Measurements from ENCODE around the gene RPS26. TPM values are rescaled to one million over a fixed set of nuclear protein-coding genes. Genes with fewer than 3 reads are reported as not detected.
"Not testable (repeated sequence)": the region's sequence is repeated elsewhere in the genome, so short reads cannot be mapped to it uniquely, and the experiment has no call there.

RPS26 gene
- total RNA-seq = 119 and 710 TPM in 2 replicates

DNA sequence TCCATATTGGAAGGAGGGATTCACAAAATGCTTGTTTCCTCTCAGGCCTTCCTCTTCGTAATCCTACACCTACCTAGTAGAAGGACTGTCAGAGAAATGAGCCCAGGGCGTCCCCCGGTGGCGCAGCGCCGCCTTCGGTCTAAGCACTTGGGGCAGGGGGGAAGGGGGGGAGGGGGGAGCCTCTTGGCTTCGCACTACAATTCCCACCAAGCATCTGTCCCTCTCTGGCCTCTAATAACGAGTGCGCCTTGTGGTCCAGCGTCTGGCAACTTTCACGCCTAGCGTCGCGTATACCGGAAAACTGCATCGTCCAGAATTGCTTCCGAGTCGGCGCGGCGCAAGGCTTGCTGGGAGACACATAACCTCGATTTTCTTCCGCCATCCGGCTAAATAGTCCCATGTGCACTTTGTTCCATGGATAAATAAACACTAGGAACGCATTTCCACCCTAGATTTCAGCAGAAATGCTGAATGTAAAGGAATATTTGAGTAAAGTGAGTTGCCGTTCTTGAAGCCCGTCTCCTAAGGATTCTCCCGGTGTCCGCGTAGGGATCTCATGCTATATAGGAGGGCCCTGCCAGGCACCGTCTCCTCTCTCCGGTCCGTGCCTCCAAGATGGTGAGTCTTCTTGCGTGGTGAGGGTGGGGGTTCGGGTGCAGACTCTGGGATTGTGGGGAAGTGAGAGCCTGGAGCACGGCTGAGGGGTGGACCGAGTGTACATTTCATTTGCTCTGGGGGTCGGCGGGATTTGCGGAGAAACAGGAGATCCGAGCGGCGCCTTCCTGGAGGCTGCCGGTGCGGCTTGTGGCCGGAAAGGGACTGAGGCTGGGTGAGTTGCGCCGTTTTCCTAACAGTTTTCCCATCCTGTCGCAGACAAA is at the start of gene RPS26:
RPS26 (plus strand) TSS at position 367 of the 878 bp plus-strand sequence; CDS start at position 616, 249 bp downstream.
- peak; percentile 98 for DNase-seq (ENCODE audit: low read depth)

DNA sequence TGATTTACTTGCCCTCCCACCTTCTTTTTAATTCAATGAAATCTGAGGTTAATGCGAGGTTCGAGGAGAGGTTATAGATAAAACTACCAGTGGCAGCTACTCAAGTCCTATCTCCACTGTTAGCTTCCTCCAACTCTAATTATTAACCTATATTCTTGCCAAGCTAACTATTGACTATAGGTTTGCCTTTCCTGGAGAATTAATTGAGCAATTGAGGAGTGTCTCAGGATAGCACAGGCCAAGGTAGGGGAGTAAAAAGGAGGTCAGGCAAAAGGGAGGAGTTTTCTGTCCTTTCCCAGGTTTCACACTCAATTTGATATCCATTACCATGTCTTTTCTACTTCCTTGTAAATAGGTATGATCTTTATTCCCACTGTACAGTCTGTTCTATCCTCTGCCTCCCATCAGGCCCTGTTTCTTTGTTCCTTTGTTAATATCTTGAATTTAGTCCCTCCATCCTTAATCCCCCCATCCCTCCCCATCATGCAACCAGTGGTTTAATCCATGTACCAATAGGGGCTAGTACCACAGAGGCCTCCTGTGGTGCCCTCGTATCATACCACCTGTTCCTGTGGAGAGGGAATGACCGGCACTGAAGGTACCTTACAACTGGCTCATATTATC is 48.4 kb upstream of the RPS26 start:
- no peak for DNase-seq (ENCODE audit: low read depth)

DNA sequence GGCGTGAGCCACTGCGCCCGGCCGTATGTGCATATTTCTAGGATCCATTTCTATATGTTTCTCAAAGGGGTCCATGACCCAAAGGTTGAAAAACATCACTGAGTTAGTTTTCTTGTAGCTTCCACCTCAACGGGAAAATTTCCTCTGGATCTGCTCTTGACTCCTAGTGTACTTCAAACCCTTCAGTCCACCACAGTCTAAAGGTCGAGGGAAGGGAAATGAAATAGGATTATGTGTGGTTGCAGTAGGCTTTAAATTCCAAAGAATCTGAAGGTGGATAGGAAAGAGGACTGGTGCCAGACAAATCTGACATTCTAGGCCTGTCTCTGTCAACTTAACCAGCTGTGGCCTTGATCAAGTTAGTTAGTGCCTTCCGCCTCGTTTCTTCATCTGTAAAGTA is 46.4 kb upstream of the RPS26 start:
- DNase-seq (ENCODE audit: low read depth) = no peak

DNA sequence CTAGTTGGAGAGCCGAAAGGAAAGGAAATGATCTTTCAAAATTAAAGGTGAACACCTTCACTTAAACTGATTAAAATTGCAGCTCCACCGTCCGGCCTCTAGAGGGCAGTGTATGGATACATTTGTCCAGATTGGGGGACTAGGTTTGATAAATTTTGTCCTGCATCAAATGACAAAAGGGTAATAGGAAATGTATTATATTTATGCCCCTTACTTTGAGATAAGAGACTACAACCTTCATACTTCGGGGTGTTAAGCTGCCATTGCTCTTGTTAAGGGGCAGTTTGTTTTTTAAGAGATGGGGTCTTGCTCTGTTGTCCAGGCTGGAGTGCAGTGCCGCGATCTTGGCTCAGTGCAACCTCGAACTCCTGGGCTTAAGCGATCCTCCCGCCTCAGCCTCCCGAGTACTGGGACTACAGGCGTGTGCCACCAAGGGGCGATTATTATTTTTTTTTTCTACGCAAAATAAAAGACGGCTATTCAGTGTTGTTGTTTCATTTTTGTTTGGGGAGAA is 45.5 kb upstream of the RPS26 start:
- DNase-seq (ENCODE audit: low read depth) = peak; percentile 60

DNA sequence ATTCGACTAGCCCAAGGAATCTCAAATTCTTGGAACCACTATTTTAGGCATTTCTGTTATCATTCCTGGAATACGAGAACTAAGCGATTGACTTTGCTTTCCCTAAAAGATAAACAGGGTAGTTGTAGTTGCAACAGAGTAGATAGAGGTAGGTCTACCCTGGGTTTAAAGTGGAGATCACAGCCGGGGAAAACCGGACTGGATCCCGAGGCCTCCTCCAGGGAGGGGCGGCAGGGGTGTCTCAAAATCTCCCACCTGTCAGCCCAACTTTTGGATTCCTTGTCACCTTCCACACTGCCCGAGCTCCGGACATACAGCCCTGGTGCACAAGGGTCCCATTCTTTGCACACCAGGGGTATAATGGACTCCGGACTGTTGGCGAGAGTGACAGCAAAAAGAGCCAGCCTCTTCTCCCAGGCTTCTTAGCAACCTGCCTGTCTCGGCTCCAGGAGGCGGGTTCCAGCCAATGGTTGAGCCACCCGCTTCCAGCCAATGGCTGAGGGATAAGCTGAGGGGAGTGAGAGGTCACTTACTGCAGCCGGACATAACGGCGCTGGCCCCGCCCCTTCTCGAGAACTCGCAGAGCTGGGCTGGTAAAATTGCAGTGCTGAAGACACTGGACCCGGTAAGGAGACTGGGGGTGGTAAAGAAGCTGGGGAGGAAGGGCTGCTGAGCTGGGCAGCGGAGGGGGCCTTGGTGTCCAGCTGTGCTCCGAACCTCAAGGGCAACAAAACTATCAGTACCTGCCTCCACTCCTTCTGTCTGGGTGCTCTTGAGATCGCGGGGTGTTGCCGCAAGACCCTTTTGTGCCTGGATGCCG is 44.8 kb upstream of the RPS26 start, which contains the start of gene SUOX:
SUOX (plus strand) TSS at position 562 of the 820 bp plus-strand sequence. CDS start 4,946 bp downstream, outside the sequence.
- DNase-seq (ENCODE audit: low read depth) = peak; percentile 96

DNA sequence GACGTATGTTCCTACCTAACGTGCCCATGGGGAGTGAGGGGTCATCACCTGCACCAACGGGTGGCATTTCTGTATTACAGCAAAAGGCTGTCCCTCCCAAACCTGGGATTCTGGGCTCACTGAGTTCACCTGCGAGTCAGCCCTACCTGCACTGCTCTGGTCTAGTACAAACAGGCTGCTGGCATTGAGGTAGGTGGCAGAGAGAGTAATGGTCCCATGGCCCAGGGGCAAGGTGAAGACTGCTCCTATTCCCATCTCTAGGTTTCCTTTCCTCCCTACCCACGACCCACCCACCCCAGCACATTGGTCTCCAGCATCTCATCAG is 44.2 kb upstream of the RPS26 start:
- DNase-seq (ENCODE audit: low read depth) = no peak

DNA sequence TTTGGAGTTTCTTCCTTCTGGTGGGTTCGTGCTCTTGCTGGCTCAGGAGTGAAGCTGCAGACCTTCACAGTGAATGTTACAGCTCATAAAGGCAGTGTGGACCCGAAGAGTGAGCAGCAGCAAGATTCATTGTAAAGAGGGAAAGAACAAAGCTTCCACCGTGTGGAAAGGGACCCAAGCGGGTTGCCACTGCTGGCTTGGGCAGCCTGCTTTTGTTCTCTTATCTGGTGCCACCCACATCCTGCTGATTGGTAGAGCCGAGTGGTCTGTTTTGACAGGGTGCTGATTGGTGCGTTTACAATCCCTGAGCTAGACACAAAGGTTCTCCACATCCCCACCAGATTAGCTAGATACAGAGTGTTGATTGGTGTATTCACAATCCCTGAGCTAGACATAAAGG is 42.2 kb upstream of the RPS26 start:
- DNase-seq (ENCODE audit: low read depth) = not testable (repeated sequence)

DNA sequence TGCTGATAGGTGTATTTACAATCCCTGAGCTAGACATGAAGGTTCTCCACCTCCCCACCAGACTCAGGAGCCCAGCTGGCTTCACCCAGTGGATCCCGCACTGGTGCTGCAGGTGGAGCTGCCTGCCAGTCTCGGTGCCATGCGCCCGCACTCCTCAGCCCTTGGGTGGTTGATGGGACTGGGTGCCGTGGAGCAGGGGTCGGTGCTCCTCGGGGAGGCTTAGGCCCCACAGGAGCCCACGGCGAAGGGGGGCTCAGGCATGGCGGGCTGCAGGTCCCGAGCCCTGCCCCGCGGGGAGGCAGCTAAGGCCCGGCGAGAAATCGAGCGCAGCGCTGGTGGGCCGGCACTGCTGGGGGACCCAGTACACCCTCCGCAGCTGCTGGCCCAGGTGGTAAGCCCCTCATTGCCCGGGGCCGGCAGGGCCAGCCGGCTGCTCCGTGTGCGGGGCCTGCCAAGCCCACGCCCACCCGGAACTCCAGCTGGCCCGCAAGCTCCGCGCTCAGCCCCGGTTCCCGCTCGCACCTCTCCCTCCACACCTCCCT is 41.6 kb upstream of the RPS26 start:
- DNase-seq (ENCODE audit: low read depth) = not testable (repeated sequence)

DNA sequence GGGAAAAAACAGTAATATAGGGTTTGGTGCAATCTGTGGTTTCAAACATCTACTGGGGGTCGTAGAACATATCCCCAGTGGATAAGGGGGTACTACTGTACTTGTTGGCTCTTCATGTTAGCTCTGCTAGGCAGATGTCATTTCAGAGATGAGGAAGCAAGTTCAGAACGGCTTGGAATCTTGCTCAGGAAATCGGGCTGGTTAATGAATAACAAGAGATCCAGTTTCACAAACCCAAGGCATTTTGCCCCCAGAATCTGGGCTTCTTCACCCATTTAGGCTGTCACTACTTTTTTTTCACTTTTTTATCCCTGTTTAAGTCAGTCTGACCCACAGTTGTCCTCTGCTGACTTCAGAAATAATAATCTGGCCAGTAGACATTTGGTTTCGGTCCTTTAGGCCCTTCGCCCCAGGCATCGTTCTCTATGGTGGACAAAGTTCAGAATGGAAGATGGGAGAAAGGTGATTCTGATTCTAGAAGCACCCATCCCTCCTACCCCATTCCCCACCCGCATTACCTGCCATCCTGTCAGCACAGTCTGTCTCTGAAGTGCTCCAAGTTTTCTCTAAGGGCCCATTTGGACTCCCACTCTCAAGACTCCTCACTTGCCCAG is 40.1 kb upstream of the RPS26 start:
- DNase-seq (ENCODE audit: low read depth) = peak; percentile 75

DNA sequence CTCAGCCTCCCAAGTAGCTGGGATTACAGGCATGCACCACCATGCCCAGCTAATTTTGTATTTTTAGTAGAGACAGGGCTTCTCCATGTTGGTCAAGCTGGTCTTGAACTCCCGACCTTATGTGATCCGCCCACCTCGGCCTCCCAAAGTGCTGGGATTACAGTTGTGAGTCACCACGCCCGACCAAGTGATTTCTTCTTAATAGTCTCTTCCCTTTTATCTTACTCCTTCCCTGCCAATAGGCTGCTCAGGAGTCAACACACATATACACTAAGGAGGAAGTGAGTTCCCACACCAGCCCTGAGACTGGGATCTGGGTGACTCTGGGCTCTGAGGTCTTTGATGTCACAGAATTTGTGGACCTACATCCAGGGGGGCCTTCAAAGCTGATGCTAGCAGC is 38.3 kb upstream of the RPS26 start:
- not testable (repeated sequence) for DNase-seq (ENCODE audit: low read depth)

DNA sequence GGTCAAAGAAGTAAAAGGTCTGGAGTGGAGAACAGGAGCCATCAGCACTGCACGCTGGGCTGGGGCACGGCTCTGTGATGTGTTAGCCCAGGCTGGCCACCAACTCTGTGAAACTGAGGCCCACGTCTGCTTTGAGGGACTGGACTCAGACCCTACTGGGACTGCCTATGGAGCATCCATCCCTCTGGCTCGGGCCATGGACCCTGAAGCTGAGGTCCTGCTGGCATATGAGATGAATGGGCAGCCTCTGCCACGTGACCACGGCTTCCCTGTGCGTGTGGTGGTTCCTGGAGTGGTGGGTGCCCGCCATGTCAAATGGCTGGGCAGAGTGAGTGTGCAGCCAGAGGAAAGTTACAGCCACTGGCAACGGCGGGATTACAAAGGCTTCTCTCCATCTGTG is 37.5 kb upstream of the RPS26 start:
- no peak for DNase-seq (ENCODE audit: low read depth)

DNA sequence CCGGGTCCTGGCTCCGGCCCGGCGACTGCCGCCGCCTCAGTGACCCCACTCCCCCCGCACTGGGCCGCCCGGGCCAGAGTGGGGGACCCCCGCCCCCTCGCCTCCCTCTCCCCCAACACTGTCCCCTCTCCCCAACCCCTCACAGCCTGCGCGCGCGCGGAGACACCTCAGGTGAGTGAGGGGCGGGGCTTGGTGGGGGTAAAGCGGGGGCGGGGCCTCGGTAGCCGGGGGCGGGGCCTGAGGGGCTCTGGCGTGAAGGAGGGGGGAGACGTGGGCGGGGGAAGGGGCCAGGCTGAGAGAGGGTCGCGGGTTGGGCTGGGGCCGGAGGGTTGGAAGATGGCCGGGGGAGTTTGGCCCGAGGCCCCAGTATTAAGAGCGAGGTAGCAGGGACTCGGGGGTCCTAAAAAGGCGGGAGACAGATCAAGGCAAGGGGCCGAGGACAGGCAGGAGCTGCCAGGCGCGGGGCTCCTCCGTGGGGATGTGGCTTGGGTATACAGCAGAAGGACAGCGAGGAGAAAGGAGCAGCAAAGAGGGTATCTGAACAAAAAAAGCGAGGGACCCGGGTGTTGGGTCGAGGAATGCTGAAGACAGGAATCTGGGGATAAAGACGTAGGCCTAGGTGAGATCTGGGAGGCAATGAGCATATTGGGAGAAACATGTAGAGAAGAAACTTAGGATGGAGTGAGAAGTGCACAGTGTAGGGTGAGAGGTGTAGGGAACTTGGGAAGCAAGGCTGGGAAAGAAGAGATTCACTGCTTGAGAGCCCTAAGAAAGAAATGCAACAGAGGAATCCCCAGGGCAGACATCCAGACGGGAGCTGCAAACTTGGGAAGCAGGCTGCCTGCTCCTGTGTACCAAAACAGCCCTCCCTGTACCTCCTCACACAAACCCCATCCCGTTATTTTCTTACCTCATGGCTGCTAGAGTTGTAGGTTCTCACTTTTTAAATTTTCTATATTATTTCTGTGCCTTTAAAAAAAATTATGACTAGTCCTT is 33.9 kb upstream of the RPS26 start:
- no peak for DNase-seq (ENCODE audit: low read depth)

DNA sequence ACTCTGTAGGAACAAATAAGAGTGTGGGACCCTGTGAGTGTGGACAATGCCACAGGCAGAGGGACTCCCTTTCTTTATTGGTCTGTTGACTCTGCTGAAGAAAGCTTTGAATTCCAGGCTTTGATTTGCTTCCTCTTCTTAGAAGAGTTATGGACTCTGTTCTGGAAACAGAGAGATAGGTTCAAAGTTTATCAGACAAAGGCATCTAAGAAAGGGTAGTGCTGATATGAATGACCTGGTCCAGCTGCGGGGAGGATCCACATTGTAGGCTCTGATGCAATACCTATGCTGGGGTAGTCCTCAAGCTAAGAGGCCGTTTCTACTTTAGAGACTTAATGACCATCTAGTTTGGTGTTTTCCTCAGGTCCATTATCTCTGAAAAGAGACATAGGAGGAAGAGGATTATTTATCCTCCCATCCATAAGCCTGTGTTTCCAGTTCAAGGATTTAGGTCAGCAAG is 31.6 kb upstream of the RPS26 start:
- no peak for DNase-seq (ENCODE audit: low read depth)

DNA sequence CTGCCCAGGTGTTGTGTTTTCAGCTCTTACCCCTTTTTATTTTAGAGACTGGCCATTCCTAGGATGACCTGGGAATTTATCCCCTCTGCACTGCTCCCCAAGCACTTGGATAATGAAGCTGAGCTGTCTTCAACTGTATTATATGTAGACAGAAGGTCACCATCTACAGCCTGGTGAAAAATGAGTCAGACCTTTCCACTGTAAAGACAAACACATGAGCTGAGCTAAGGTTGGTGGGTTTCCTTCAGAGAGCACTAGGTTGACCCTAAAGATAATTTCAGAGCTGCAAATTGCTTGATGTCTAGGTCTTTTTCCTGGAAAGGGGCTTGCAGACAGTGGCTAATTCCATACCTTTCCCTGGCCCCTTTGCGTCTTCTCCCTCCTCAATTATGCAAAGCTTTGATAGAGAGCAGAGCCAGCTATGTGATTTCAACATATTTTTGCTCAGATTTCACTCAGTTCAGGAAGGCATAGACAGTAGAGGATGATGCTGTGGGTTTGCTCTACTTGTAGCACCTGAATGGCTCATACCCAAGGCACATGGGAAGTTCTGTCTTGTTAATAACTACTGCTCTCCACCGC is 30.1 kb upstream of the RPS26 start:
- no peak for DNase-seq (ENCODE audit: low read depth)

DNA sequence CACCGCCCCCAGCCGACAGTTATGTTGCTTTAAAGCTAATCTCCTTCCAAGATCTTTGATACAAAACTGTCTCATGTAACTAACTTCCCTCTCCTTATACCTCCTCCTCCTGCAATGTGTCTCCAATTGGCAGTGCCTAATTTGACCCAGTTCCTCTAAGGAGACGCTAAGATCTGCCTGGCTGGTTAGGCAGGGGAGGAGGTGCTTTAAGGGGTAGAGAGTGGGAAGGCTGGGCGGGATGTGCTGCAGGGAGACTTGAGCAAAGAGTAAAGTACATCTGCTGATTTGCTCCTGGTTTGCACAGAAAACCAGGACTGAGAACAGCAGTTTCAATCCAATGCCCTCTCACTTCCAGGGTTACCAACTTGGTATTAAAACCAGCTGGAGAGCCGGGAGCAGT is 28.2 kb upstream of the RPS26 start:
- no peak for DNase-seq (ENCODE audit: low read depth)

DNA sequence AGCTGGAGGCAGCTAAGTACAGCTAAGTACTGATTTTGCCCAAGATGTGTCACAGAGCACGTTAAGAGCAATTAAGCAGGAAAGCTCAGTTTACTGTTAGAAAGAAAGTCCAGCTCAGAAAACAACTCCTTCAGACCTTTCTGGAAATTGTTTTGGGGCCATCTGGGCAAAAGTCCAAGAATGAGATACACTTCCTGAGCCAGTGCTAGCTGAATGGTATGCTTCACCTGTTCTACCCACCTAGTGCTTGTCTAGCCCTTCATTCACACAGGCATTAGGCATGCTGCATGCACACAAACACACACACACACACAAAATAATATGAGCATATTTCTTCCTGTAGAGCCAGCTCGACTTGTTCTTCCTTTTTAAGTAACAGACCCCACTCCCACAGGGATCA is 27.5 kb upstream of the RPS26 start:
- peak; percentile 68 for DNase-seq (ENCODE audit: low read depth)

DNA sequence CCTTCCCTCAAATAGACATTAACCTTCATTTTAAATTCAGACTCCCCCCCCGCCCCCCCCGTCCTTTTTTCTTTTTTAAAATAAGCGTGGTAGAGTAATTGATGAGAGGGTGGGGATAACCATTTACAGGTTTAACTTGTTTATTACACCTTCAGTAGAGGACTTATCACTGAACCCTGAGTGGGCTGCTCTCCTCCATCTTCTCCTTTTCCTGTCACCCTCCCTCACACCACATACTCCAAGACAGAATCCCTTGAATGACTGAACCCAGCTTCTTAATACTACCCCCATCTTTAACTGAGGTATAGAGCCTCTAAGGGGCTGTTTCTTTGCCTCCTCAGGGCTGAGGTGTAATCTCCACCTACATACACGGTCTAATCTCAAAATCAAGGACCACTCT is 24.5 kb upstream of the RPS26 start:
- DNase-seq (ENCODE audit: low read depth) = no peak

DNA sequence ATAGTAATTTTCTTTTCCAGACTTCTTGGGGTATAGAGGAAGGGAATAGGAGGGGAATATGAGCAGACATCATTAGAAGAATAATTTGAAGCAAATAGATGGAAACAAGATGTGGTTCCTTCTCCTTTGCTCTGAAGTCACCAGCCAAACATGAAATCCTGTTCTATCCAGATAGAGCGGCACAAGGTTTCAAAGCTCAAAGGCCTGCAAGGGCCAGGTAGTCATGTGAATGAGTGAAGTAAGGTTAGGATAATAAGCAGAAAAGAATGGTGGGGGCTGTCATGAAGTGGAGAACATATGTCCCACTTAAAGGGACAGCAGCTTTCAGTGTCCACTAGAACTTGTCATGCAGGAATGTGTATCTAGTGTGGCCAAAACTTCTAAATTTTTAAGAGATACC is 23.4 kb upstream of the RPS26 start:
- DNase-seq (ENCODE audit: low read depth) = no peak

DNA sequence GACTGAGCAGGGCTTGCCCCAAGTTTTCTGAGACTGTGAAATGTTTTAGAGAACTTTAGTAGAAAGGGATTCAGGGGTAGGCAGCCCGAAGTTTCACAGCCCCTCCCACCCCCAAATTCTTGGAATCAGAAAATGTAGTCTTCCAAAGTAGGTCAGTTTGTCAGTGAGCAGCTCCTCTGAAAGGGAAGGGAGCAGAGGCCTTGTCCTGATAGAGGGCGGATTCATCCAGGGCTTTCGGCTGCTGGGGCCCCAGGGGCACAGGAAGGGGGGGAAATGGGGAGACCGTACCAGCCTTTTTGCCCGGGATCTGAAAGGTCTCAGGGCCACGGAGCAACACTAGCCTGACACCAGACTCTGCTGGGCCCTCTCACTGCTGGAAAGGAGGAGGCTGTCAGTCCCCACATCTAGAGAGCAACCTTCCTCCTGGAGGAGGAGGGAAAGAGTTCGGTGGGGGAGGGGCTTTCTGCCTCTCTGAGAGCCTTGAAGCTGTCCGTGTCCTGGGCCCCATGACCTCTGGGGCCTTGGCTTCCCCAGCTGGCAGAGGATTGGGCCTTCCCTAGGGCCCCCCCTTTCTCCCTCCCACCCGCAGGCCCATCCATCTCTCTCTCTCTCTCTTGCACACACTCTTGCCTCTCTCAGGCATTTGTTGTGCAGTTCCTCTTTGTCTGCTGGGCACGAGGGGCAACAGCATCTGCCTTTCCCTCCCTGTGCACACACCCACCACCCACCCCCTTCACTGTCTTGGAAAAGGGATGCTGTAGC is 21.1 kb upstream of the RPS26 start, which contains the start of gene IKZF4:
IKZF4 (plus strand) TSS at position 621 of the 762 bp plus-strand sequence. CDS start 451 bp downstream, outside the sequence.
- DNase-seq (ENCODE audit: low read depth) = no peak

Measured in renal cortical epithelial cell (primary cell).